ENCODE results near the gene CD248.

- TF ChIP-seq REST (IDR thresholded peaks at IDR 0.05; ENCODE audit: insufficient replicate concordance, low read depth) = no peak
- no peak for TF ChIP-seq CTCF (IDR thresholded peaks at IDR 0.05; ENCODE audit: insufficient read depth, low read length)
Measured at GRCh38 chr11:66362481-66363147, 45.8 kb upstream of the CD248 start.

All from HL-60 (cell line).